ENCODE results near the gene SLCO3A1. TPM values are rescaled to one million over a fixed set of nuclear protein-coding genes. Genes with fewer than 3 reads are reported as not detected.

SLCO3A1 gene
- total and polyA plus RNA-seq, 4 donors: 1.6 to 3.6 (median 2.4) TPM

DNA sequence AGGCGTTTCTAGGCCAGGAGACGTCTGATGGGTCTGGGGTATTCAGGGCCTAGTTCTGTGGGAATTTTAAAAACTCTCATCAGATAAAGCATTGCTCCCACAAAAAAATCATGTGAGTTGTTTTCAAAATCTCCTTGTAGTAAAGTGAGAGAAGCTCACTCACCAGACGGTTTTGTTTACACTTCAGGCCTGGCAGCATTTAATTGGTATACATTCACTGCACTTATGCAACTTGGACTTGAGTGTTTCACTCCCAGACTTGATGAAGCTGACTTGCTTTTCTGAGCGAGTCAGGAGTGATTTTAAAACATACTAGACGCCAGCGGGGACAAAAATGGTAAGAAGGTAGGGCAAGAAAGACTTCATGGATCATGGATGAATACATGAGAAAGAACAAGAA is 75.2 kb downstream of the SLCO3A1 start:
- Histone ChIP-seq H3K9me3 (ENCODE audit: control insufficient read depth in 4 of 4, low read length in 3 of 4) (no peaks in the 10 kb centered on the region), H3K4me1 (ENCODE audit: control insufficient read depth in 4 of 4, insufficient read depth in 4 of 4, low read length in 3 of 4) (no peaks in the 10 kb centered on the region), H3K9ac (ENCODE audit: low read depth in 1 of 2, low read length in 2 of 2) (no peak overlapping the region), H3K27ac (ENCODE audit: low read depth in 1 of 2, low read length in 2 of 2) (no peak overlapping the region), H3K36me3 (ENCODE audit: control insufficient read depth in 4 of 4, insufficient read depth in 3 of 4, low read depth in 1 of 4, low read length in 3 of 4) (no peaks in the 10 kb centered on the region), H3K27me3 (ENCODE audit: control insufficient read depth in 4 of 4, insufficient read depth in 4 of 4, low read length in 3 of 4) (no peaks in the 10 kb centered on the region), H3K4me3 (ENCODE audit: low read depth in 1 of 3, low read length in 3 of 3) (no peak overlapping the region)
- DNase-seq (ENCODE audit: low spot score): no peak
- TF ChIP-seq, protein P1, sequence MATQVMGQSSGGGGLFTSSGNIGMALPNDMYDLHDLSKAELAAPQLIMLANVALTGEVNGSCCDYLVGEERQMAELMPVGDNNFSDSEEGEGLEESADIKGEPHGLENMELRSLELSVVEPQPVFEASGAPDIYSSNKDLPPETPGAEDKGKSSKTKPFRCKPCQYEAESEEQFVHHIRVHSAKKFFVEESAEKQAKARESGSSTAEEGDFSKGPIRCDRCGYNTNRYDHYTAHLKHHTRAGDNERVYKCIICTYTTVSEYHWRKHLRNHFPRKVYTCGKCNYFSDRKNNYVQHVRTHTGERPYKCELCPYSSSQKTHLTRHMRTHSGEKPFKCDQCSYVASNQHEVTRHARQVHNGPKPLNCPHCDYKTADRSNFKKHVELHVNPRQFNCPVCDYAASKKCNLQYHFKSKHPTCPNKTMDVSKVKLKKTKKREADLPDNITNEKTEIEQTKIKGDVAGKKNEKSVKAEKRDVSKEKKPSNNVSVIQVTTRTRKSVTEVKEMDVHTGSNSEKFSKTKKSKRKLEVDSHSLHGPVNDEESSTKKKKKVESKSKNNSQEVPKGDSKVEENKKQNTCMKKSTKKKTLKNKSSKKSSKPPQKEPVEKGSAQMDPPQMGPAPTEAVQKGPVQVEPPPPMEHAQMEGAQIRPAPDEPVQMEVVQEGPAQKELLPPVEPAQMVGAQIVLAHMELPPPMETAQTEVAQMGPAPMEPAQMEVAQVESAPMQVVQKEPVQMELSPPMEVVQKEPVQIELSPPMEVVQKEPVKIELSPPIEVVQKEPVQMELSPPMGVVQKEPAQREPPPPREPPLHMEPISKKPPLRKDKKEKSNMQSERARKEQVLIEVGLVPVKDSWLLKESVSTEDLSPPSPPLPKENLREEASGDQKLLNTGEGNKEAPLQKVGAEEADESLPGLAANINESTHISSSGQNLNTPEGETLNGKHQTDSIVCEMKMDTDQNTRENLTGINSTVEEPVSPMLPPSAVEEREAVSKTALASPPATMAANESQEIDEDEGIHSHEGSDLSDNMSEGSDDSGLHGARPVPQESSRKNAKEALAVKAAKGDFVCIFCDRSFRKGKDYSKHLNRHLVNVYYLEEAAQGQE (IDR thresholded peaks at IDR 0.05): no peak
- no peak for TF ChIP-seq FOXA1 (IDR thresholded peaks at IDR 0.05)
- 84% methylated on average over 6 of the region's 6 CpGs for WGBS

DNA sequence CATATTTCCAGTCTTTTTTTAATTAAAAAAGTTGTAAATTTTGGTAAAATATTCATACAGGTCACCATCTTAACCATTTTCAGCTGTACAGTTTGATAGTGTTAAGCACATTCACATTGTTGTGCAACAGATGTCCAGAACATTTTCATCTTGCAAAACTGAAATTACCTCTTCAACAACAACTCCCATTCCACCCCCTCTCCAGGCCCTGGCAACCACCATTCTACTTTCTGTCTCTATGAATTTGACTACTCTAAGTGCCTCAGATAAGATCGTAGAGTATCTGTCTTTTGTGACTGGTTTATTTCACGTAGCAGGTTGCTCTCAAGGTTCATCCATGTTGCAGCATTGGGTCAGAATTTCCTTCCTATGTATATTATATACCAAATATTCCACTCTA is 76.0 kb downstream of the SLCO3A1 start:
- no peak for DNase-seq (ENCODE audit: low spot score)
- Histone ChIP-seq H3K27ac (ENCODE audit: low read depth in 1 of 2, low read length in 2 of 2) (no peak overlapping the region), H3K9ac (ENCODE audit: low read depth in 1 of 2, low read length in 2 of 2) (no peak overlapping the region), H3K4me1 (ENCODE audit: control insufficient read depth in 4 of 4, insufficient read depth in 4 of 4, low read length in 3 of 4) (no peaks in the 10 kb centered on the region), H3K27me3 (ENCODE audit: control insufficient read depth in 4 of 4, insufficient read depth in 4 of 4, low read length in 3 of 4) (no peaks in the 10 kb centered on the region), H3K9me3 (ENCODE audit: control insufficient read depth in 4 of 4, low read length in 3 of 4) (peaks cover 0 to 4% (median 0%) of the 10 kb centered on the region in 4 donors), H3K4me3 (ENCODE audit: low read depth in 1 of 3, low read length in 3 of 3) (no peak overlapping the region), H3K36me3 (ENCODE audit: control insufficient read depth in 4 of 4, insufficient read depth in 3 of 4, low read depth in 1 of 4, low read length in 3 of 4) (no peaks in the 10 kb centered on the region)
- 93% methylated on average over 2 of the region's 2 CpGs for WGBS
- TF ChIP-seq SP1 (IDR thresholded peaks at IDR 0.05) (no peak), FOXA2 (IDR thresholded peaks at IDR 0.05) (no peak), FOXA1 (IDR thresholded peaks at IDR 0.05) (no peak), JUND (IDR thresholded peaks at IDR 0.05) (no peak), RAD21 (IDR thresholded peaks at IDR 0.05) (no peak), EGR1 (IDR thresholded peaks at IDR 0.05; ENCODE audit: low read depth in 2 of 2) (no peak), RXRA (IDR thresholded peaks at IDR 0.05) (no peak), GABPA (IDR thresholded peaks at IDR 0.05 in 1 of 2, conservative IDR thresholded peaks at IDR 0.05 in 1 of 2) (no peak), HNF4A (conservative IDR thresholded peaks at IDR 0.05) (no peak), HNF4G (IDR thresholded peaks at IDR 0.05) (no peak)
- TF ChIP-seq, protein P2, sequence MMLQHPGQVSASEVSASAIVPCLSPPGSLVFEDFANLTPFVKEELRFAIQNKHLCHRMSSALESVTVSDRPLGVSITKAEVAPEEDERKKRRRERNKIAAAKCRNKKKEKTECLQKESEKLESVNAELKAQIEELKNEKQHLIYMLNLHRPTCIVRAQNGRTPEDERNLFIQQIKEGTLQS (IDR thresholded peaks at IDR 0.05): no peak
- TF ChIP-seq, protein P3, sequence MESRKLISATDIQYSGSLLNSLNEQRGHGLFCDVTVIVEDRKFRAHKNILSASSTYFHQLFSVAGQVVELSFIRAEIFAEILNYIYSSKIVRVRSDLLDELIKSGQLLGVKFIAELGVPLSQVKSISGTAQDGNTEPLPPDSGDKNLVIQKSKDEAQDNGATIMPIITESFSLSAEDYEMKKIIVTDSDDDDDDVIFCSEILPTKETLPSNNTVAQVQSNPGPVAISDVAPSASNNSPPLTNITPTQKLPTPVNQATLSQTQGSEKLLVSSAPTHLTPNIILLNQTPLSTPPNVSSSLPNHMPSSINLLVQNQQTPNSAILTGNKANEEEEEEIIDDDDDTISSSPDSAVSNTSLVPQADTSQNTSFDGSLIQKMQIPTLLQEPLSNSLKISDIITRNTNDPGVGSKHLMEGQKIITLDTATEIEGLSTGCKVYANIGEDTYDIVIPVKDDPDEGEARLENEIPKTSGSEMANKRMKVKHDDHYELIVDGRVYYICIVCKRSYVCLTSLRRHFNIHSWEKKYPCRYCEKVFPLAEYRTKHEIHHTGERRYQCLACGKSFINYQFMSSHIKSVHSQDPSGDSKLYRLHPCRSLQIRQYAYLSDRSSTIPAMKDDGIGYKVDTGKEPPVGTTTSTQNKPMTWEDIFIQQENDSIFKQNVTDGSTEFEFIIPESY (IDR thresholded peaks at IDR 0.05): no peak
- TF ChIP-seq, protein P4, sequence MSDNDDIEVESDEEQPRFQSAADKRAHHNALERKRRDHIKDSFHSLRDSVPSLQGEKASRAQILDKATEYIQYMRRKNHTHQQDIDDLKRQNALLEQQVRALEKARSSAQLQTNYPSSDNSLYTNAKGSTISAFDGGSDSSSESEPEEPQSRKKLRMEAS (IDR thresholded peaks at IDR 0.05): no peak
- TF ChIP-seq, protein P1 (IDR thresholded peaks at IDR 0.05): no peak
- TF ChIP-seq, protein P5, sequence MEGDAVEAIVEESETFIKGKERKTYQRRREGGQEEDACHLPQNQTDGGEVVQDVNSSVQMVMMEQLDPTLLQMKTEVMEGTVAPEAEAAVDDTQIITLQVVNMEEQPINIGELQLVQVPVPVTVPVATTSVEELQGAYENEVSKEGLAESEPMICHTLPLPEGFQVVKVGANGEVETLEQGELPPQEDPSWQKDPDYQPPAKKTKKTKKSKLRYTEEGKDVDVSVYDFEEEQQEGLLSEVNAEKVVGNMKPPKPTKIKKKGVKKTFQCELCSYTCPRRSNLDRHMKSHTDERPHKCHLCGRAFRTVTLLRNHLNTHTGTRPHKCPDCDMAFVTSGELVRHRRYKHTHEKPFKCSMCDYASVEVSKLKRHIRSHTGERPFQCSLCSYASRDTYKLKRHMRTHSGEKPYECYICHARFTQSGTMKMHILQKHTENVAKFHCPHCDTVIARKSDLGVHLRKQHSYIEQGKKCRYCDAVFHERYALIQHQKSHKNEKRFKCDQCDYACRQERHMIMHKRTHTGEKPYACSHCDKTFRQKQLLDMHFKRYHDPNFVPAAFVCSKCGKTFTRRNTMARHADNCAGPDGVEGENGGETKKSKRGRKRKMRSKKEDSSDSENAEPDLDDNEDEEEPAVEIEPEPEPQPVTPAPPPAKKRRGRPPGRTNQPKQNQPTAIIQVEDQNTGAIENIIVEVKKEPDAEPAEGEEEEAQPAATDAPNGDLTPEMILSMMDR (IDR thresholded peaks at IDR 0.05; ENCODE audit: low read depth, low read length, missing input control): no peak
